Left renal cortex interstitium (tissue), 4 donors: Measurements from ENCODE around the gene MED29. TPM values are rescaled to one million over a fixed set of nuclear protein-coding genes. Genes with fewer than 3 reads are reported as not detected.

Experiments
- DNase-seq, 4 donors: peaks; one replicate each; pipeline ENCODE4 v3.0.0-alpha.2; 2013; ENCODE audit warnings: low read depth in 4 of 4, low spot score in 2 of 4, missing footprints in 1 of 4
- polyA plus RNA-seq, 4 donors: library from polyadenylated mRNA; unstranded; fragments of 120-200 nt; gene quantifications; one replicate each; pipeline ENCODE4 v1.2.1, GENCODE V29; 2013; ENCODE audit not compliant: insufficient read length in 4 of 4

MED29 gene
- polyA plus RNA-seq, 4 donors = 38.4 to 44.9 (median 40.8) TPM

DNA sequence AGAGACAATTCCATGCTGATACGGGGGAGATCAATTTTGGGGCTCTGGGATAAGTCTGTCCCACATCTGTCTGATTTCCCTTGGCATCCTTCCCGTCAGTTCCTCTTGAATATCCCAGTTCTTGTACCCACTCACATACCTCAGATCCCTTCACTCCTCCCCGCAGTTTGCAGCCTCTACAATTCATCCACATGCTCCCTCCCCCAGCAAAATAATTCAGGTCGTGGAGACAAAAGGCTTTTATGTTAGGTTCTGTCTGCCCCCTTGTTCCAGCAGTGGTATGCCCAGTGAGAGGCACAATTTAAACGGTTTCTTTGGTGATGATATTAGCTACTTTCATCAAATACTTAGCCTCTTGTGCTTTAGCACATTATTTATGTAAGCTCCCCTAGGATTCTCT is 35.0 kb downstream of the MED29 start:
- no peak for DNase-seq

GRCh38 chr19:39427707-39428106 is 36.5 kb downstream of the MED29 start:
- DNase-seq = no peak

GRCh38 chr19:39428283-39429112 is 37.3 kb downstream of the MED29 start:
- peak in 2 of 4 donors; percentile 74 to 87 for DNase-seq

DNA sequence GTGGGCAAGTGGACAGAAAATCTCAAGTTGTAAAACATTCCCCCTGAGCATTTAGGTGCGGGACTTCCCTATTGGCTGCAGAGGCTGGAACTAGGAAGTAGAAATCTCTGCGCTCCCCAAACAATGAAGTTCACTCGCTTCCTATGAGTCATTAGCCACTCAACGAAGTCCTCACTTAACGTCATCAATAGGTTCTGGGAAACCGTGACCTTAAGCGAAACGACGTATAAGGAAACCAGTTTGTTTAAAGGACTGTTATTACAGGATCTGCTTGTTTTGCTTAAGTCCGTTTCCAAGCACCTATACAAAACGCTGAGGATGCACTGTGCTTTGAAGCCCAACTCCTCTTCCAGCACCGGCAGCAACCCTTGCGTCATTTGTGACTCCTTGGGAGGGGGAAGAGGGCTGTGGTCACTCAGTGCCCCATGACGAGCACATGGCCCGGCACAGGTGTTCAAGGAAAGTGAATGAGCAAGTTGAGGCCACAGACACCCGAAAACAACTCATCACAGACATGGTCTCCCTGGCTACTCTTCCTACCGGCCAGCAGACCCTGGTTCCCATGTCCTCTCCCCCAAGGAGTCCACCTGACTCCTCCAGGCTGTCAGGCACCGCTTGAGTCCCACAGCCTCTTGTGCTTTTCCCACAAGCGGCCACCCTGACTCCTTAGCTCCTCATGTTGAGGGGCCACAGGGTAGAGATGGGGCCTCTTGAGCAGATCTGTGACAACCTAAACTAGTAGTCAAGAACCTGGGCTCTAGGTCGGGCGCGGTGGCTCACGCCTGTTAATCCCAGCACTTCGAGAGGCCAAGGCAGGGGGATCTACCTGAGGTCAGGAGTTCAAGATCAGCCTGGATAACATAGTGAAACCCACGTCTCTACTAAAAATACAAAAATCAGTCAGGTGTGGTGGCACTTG is 39.8 kb downstream of the MED29 start:
- DNase-seq = no peak

DNA sequence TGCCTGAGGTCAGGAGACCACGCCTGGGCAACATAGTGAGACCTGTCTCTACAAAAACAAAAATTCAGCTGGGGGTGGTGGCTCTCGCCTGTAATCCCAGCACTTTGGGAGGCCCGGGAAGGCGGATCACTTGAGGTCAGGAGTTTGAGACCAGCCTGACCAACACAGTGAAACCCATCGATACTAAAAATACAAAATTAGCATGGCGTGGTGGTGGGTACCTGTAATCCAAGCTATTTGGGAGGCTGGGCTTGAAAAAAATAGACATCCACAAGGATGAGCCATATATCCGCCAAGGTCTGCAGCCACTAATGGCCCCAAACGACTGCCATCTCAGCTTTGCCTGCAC is 41.5 kb downstream of the MED29 start:
- no peak for DNase-seq

- no peak for DNase-seq
Measured at GRCh38 chr19:39433480-39434079, 42.4 kb downstream of the MED29 start.

DNA sequence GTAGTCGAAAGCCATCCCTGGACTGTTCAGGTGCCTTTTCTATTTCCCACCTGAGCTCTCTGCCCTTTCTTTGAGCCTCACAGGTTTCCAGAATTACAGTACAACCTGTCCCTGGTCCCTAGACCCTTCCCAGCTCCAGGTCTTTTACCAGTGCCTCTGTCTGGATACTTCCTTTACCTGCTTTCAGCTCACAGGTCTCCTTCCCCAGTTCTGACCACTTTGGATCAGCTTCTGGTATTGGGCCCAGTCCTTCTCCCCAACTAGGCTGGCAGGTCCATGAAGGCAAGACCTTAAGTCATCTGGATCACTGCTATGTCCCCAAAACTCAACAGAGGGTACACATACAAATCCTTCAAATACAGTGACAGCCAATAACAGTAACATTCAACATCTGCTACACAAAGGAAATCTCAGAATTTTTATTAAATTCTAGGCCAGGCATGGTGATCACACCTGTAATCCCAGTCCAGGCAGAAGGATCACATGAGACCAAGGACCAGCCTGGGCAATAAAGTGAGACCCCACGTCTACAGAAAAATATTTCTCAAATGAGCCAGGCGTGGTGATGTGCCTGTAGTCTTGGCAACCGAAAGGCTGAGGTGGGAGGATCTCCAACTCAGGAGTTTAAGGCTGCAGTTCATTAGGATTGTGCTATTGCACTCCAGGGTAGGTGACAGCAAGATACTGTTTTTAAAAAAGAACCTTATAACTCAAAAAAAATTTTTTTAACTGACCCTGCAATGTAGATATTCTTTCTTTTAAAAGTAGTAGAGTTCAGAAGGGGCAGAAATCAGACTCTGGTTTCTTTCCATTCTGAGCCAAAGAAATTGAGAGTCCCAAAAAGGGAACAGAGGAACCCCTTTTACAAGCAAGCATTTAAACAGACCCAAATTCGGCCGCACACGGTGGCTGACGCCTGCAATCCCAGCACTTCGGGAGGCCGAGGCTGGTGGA is 43.2 kb downstream of the MED29 start:
- DNase-seq = no peak

GRCh38 chr19:39435499-39436349 is 44.5 kb downstream of the MED29 start, which contains the start of gene RPS16:
Gene RPS16, minus strand, starts transcription at chr19:39435949. Its CDS starts 54 bp downstream, at chr19:39435895.
- DNase-seq = peak; percentile 74 to 94 (median 90)

DNA sequence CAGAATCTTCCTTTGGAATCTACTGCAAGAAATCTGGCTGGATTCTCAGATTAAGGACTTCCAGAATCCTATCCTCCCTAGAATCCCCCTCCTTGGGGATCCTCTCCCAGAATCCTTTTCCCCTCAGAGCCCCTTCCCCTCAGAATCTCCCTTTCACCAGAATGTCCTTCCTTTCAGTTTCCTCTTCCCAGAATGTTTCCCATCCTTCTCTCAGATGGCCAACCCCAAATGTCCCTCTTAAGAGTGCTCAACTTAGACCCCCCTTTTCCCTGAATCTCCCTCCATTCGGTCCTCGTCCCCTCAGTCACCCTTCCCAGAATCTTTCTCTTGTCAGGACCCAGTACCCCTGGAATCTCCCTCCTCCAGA is 45.2 kb downstream of the MED29 start:
- DNase-seq = peak in 1 of 4 donors; percentile 24

DNA sequence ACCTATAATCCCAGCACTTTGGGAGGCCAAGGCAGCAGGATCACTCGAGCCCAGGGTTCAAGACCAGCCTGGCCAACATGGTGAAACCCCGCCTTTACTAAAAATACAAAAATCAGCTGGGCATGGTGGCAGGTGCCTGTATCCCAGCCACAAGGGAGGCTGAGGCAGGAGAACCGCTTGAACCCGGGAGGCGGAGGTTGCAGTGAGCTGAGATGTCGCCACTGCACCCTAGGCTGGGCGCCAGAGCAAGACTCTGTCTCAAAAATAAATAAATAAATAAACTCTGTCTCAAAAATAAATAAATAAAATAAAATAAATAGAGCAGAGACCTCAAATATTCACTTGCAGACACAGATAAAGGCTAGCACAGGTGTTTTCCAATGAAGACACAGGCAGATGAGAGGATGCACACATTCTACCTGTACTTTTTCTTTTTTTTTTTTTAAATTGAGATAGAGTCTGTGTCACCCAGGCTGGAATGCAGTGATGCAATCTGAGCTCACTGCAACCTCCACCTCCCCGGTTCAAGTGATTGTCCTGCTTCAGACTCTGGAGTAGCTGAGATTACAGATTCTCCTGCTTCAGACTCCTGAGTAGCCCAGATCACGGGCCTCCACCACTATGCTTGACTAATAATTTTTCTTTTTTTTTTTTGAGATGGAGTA is 47.2 kb downstream of the MED29 start:
- DNase-seq = no peak

- DNase-seq = peak in 1 of 4 donors; percentile 18
Measured at GRCh38 chr19:39444598-39445195, 53.5 kb downstream of the MED29 start.

DNA sequence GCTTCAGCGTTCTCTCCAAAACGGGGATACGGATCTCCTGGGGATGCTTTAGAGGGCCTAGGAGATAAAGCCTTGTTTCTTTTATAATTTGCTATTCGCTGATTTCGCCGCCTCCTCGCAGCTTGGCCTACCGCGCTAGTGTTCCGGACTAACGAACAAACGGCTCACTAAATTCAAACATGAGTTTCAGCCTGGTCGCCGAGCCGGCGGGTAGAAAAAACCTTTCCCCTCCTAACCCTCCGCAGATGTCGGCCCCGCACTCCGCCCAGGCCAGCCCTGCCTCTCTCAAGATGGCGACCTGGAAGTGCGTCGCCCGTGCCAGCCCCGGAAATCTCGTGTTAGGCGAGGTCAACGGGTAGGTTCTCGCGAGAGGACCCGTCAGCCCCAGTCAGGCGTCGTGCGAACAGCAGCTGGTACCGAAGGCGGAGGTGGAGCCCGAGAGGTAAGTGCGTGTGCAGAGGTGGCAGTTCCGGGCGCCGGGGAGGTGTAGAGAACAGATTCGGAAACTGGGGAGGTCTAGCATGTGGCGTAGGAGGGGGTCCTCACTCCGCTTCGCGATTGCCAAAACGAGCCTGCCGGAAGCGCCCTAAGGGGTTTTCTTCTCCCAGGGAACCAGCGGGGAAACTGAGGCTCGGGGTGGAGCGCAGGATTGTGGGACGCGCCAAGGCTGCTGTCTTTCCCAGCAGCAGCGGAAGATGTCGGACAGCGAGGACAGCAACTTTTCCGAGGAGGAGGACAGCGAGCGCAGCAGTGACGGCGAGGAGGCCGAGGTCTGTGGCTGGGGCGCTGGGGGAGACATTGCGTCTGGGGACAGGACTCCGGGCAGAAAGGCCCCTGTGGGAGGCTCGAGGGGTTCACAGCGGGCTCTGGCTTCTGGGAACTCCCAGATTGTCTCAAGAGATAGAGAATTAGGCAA is 54.3 kb downstream of the MED29 start, which contains the start of gene SUPT5H:
TSS of gene SUPT5H (plus strand) at position 387 of the 916 bp plus-strand sequence. CDS start at position 696, 309 bp downstream.
- DNase-seq = peak; percentile 85 to 95 (median 93)

DNA sequence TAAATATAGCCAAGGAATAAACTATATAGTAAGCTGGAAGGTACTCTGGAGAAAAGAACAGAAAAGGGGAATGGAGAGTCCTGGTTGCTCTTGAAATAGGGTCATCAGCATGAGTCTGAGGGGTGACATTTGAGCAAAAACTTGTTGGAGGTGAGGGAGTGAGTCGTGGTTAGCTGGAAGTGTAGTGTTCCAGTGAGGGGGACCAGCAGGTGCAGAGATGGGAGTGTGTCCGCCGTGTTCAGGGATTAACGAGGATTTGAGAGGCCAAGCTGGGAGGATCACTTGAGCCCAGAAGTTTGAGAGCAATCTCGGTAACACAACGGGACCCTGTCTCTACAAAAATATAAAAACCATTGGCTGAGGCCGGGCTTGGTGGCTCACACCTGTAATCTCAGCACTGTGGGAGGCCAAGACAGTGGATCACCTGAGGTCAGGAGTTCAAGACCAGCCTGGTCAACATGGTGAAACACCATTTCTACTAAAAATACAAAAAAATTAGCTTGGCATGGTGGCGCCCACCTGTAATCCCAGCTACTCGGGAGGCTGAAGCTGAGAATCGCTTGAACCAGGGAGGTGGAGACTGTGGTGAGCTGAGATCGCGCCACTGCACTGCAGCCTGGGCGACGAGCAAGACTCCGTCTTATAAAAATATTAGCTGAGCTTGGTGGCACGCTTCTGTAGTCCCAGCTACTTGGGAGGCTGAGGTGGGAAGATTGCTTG is 55.3 kb downstream of the MED29 start:
- no peak for DNase-seq

- DNase-seq = no peak
Measured at GRCh38 chr19:39448271-39448670, 57.1 kb downstream of the MED29 start.

GRCh38 chr19:39449116-39449797 is 58.1 kb downstream of the MED29 start:
- DNase-seq = no peak
